Spinal cord (tissue), 10 donors: ENCODE data around the gene PELI3. TPM values are rescaled to one million over a fixed set of nuclear protein-coding genes. Genes with fewer than 3 reads are reported as not detected.

Source experiments
- DNase-seq, 6 donors: peaks; one replicate each; pipeline versions ENCODE4 v3.0.0 to v3.0.0-alpha.2; 2013 to 2015; ENCODE audit warnings: low spot score in 6 of 6, low read depth in 4 of 6
- H3K27ac ChIP-seq: one replicate; pipeline ENCODE4 v1.5.1; 2013; ENCODE audit warnings: low read depth, low read length, control low read depth
- H3K27me3 ChIP-seq: one replicate; pipeline ENCODE4 v1.6.1; 2013; ENCODE audit warnings: low read length; ENCODE audit not compliant: control insufficient read depth, insufficient read depth
- H3K36me3 ChIP-seq: one replicate; pipeline ENCODE4 v1.6.1; 2013; ENCODE audit warnings: low read length; ENCODE audit not compliant: control insufficient read depth, insufficient read depth
- H3K4me1 ChIP-seq: one replicate; pipeline ENCODE4 v1.6.1; 2013; ENCODE audit warnings: low read length; ENCODE audit not compliant: control insufficient read depth, insufficient read depth
- H3K4me3 ChIP-seq: one replicate; pipeline ENCODE4 v1.5.1; 2013; ENCODE audit warnings: low read depth, low read length, control low read depth
- H3K9me3 ChIP-seq: one replicate; pipeline ENCODE4 v1.6.1; 2013; ENCODE audit warnings: low read length; ENCODE audit not compliant: control insufficient read depth, insufficient read depth
- WGBS: methylation state at CpG from one replicate; pipeline ENCODE4 v1.1.5; 2013; ENCODE audit warnings: missing lambda C conversion rate; ENCODE audit not compliant: insufficient coverage; 5-methylcytosine and 5-hydroxymethylcytosine counted together
- long read RNA-seq, 4 donors: transcript quantifications; one replicate each; lab custom pipeline, GENCODE V29; 2026
- polyA plus RNA-seq, 2 donors: library from polyadenylated mRNA; unstranded; fragments of 120-200 nt; gene quantifications; one replicate each; pipeline ENCODE4 v1.2.1, GENCODE V29; 2013; ENCODE audit not compliant: insufficient read length in 2 of 2
- total RNA-seq, 2 donors: library from RNA; depleted of rRNA in 1 of 2; stranded (reverse); fragments of 120-200 nt in 1 of 2; fragments of >200 nt in 1 of 2; gene quantifications; one replicate each; pipeline versions ENCODE4 v1.2.3 to v1.2.4, GENCODE V29; 2013 to 2014
- donor health status: healthy.

The PELI3 gene
- total RNA-seq (10 to 100 TPM; 12.6 to 14.6 TPM), polyA plus RNA-seq (10 to 100 TPM; 20.4 to 24.3 TPM)
- long read RNA-seq, donor 1, transcript PELI3-202 (7 exons, 2,783 nt): major isoform, 5 of 9 reads
- long read RNA-seq, donor 1, partial matches to known transcripts: 0 of 9 reads
- long read RNA-seq, donor 1, other reads (novel, unspliced or antisense): 0 of 9 reads
- long read RNA-seq, donor 2, partial matches to known transcripts: 0 of 3 reads
- long read RNA-seq, donor 2, other reads (novel, unspliced or antisense): 0 of 3 reads
- long read RNA-seq, donor 3, partial matches to known transcripts: 0 of 3 reads
- long read RNA-seq, donor 3, other reads (novel, unspliced or antisense): 0 of 3 reads
- long read RNA-seq, donor 4, partial matches to known transcripts: 0 of 1 reads
- long read RNA-seq, donor 4, other reads (novel, unspliced or antisense): 0 of 1 reads

DNA sequence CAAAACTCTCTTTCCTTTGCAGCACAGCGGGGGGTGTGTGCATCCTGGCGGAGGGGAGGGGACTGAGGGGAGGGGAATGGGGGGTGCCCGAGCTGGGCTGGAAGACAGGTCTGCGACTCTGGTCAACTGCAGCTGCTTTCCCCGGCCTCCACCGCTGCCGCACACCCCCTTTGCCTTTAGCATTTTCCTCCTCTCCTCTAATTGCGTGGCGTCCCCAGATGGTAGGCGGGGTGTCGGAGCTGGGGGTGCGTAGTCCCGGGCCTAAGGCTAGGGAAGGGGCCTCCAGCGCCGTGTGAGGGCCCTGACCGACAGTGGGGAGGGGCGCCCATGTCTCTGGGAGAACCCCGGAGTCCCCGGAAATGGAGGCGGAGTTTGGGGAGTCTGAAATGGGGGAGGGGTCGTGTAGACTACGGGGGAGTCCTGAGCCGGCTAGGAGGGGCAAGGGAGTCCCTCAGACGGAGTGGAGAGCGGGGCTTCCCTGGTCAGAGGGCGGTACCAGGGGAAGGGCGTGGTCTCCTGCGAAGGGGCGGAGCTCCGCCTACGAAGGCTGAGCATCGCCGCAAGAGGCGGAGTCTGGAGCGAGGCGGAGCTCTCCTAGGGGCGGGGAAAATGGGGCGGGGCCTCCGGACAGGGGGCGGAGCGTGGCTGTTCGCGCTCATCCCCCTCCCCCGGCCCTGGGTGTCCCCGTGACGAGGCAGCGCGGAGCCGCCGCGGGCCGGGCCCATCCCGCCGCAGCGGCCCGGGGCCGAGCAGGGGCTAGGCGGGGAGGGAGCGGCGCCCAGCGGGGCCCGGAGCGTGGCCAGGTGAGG, at the start of gene PELI3:
PELI3 (plus strand) TSS at position 681 of the 809 bp plus-strand sequence. CDS start 1,224 bp downstream, outside the sequence.
- H3K36me3 ChIP-seq: peaks cover 7% of the 10 kb centered on the region
- peaks cover 19% of the 10 kb centered on the region for H3K4me1 ChIP-seq
- peak within 1 kb of the TSS; percentile 73 for H3K27ac ChIP-seq
- WGBS: under 1% methylated on average over 53 of the region's 63 CpGs
- H3K27me3 ChIP-seq: no peaks in the 10 kb centered on the region
- H3K9me3 ChIP-seq: no peaks in the 10 kb centered on the region
- peak; percentile 79 to 98 (median 90) for DNase-seq
- peak within 1 kb of the TSS; percentile 73 for H3K4me3 ChIP-seq

- no peak overlapping the region for H3K4me3 ChIP-seq
- no peaks in the 10 kb centered on the region for H3K9me3 ChIP-seq
- DNase-seq: peak in 2 of 6 donors; percentile 81 to 97
- no peaks in the 10 kb centered on the region for H3K36me3 ChIP-seq
- H3K27ac ChIP-seq: peak overlapping the region; percentile 52
- peaks cover 53% of the 10 kb centered on the region for H3K4me1 ChIP-seq
- 53% methylated on average over 3 of the region's 11 CpGs for WGBS
- peaks cover 23% of the 10 kb centered on the region for H3K27me3 ChIP-seq
These were observed 49.7 kb upstream of the PELI3 start for GRCh38 chr11:66417000-66417399.

DNA sequence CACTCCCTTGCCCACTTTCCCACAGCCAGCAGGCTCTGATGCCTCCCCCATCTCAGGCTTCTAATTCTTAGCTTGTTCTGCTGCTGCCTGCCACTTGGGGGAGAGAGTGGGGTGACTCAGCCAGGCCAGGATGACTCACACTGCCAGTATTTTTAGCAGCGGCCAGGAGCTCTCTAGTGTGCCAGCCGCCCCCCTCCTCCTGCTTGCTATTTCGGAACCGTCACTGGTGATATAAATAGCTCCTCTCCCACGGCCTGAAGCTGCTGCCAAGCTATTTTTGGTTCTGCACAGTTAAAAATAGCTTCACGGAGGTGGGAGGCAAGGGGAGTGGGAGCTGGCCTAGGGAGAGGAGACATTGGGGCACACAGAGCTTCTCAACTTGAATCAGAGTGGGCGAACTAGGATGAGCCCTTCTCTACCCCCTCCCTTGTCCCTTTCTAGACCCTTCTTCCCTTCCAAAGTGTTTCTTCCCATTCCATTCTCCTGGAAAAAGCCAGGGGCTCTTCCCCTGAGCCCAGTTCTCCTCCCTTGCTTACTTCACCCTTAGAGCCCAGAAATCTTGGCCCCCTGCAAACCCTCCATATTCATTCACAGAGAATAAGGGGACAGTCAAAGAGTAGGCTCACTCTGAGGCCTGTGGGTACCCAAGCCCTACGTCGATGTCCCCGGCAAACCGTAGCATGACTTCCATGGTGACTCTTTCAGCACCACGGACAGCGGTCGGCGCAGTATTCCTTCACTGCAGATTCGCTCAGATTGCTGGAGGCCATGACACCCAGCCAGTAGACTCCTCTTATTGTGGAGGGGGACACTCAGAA, 48.3 kb upstream of the PELI3 start:
- no peak overlapping the region for H3K4me3 ChIP-seq
- WGBS: 9% methylated on average over 10 of the region's 16 CpGs
- no peaks in the 10 kb centered on the region for H3K9me3 ChIP-seq
- peaks cover 3% of the 10 kb centered on the region for H3K36me3 ChIP-seq
- no peak overlapping the region for H3K27ac ChIP-seq
- peak in 2 of 6 donors; percentile 83 to 87 for DNase-seq
- peaks cover 26% of the 10 kb centered on the region for H3K27me3 ChIP-seq
- peaks cover 57% of the 10 kb centered on the region for H3K4me1 ChIP-seq

- H3K9me3 ChIP-seq: no peaks in the 10 kb centered on the region
- peaks cover 51% of the 10 kb centered on the region for H3K4me1 ChIP-seq
- peaks cover 7% of the 10 kb centered on the region for H3K36me3 ChIP-seq
- H3K27me3 ChIP-seq: peaks cover 28% of the 10 kb centered on the region
- no peak overlapping the region for H3K27ac ChIP-seq
- no peak for DNase-seq
- H3K4me3 ChIP-seq: no peak overlapping the region
- 48% methylated on average over 2 of the region's 3 CpGs for WGBS
These were observed 47.8 kb upstream of the PELI3 start for GRCh38 chr11:66418986-66419308.

DNA sequence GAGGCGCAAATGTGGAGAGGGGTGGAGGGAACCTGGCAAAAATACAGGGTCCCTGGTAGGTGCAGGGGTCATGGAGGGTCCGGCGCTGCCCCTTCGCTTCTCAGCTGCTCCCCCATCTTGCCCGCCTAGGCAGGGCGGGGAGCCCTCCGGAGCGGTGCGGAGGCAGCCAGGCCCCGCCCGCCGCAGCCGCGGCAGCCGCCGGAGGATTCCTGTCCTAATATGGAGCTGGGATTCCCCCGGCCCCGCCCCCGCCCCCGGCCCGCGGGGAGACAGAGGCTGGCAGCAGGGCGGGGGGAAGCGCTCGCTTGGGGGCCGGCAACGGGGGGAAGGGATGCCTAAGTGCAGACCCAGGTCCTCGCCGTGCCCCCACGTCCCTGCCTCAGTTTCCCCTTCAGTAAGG, 46.9 kb upstream of the PELI3 start:
- WGBS: 2% methylated on average over 30 of the region's 30 CpGs
- H3K27me3 ChIP-seq: peaks cover 28% of the 10 kb centered on the region
- peaks cover 15% of the 10 kb centered on the region for H3K36me3 ChIP-seq
- H3K9me3 ChIP-seq: no peaks in the 10 kb centered on the region
- peaks cover 50% of the 10 kb centered on the region for H3K4me1 ChIP-seq
- peak in 2 of 6 donors; percentile 56 to 72 for DNase-seq
- no peak overlapping the region for H3K4me3 ChIP-seq
- H3K27ac ChIP-seq: no peak overlapping the region

- peak in 4 of 6 donors; percentile 62 to 97 (median 83) for DNase-seq
- no peaks in the 10 kb centered on the region for H3K9me3 ChIP-seq
- no peak within 1 kb of the TSS for H3K27ac ChIP-seq
- peaks cover 49% of the 10 kb centered on the region for H3K4me1 ChIP-seq
- H3K4me3 ChIP-seq: peak within 1 kb of the TSS; percentile 24
- H3K27me3 ChIP-seq: peaks cover 26% of the 10 kb centered on the region
- 3% methylated on average over 64 of the region's 71 CpGs for WGBS
- H3K36me3 ChIP-seq: peaks cover 15% of the 10 kb centered on the region
These were observed 45.8 kb upstream of the PELI3 start, which contains the start of gene NPAS4 for GRCh38 chr11:66420671-66421476. Gene NPAS4, plus strand, starts transcription at chr11:66421035. Its CDS starts 145 bp downstream, at chr11:66421180.

- Histone ChIP-seq H3K27me3 (peaks cover 26% of the 10 kb centered on the region), H3K4me3 (peak overlapping the region; percentile 24), H3K4me1 (peaks cover 43% of the 10 kb centered on the region), H3K36me3 (peaks cover 20% of the 10 kb centered on the region), H3K9me3 (no peaks in the 10 kb centered on the region), H3K27ac (no peak overlapping the region)
- DNase-seq: peak in 5 of 6 donors; percentile 73 to 94 (median 82)
- 8% methylated on average over 38 of the region's 38 CpGs for WGBS
These were observed 45.1 kb upstream of the PELI3 start for GRCh38 chr11:66421492-66422205.

DNA sequence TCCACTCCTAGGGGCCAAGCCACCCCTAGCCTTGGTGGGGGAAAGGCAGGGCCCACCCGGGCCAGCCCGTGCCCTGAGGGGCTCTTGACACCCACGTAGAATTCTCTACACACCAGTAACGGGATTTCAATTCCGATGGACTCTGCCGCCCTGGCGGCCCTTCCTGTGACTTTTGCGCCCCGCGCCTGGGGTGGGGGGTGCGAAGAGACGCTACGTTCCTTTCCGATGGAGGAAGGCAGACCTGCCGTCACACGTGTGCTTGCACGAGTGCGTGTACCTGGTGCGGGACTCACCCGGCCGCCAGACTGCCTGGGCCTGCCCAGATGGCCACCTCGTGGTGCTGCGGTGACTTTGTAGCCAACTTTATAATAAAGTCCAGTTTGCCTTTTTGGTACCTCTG, 40.4 kb upstream of the PELI3 start:
- Histone ChIP-seq H3K36me3 (peaks cover 20% of the 10 kb centered on the region), H3K4me3 (no peak overlapping the region), H3K27ac (no peak overlapping the region), H3K9me3 (no peaks in the 10 kb centered on the region), H3K4me1 (peaks cover 15% of the 10 kb centered on the region), H3K27me3 (peaks cover 5% of the 10 kb centered on the region)
- WGBS: 63% methylated on average over 21 of the region's 23 CpGs
- no peak for DNase-seq
